Left renal cortex interstitium (tissue), 4 donors: ENCODE measurements around the gene TECPR2. TPM values are rescaled to one million over a fixed set of nuclear protein-coding genes. Genes with fewer than 3 reads are reported as not detected.
"Not testable (repeated sequence)": the region's sequence is repeated elsewhere in the genome, so short reads cannot be mapped to it uniquely, and the experiment has no call there.

Source experiments
- DNase-seq, 4 donors: peaks; one replicate each; pipeline ENCODE4 v3.0.0-alpha.2; 2013; ENCODE audit warnings: low read depth in 4 of 4, low spot score in 2 of 4, missing footprints in 1 of 4
- polyA plus RNA-seq, 4 donors: library from polyadenylated mRNA; unstranded; fragments of 120-200 nt; gene quantifications; one replicate each; pipeline ENCODE4 v1.2.1, GENCODE V29; 2013; ENCODE audit not compliant: insufficient read length in 4 of 4

The TECPR2 gene
- polyA plus RNA-seq, 4 donors: 14.8 to 20.9 (median 18.0) TPM

DNA sequence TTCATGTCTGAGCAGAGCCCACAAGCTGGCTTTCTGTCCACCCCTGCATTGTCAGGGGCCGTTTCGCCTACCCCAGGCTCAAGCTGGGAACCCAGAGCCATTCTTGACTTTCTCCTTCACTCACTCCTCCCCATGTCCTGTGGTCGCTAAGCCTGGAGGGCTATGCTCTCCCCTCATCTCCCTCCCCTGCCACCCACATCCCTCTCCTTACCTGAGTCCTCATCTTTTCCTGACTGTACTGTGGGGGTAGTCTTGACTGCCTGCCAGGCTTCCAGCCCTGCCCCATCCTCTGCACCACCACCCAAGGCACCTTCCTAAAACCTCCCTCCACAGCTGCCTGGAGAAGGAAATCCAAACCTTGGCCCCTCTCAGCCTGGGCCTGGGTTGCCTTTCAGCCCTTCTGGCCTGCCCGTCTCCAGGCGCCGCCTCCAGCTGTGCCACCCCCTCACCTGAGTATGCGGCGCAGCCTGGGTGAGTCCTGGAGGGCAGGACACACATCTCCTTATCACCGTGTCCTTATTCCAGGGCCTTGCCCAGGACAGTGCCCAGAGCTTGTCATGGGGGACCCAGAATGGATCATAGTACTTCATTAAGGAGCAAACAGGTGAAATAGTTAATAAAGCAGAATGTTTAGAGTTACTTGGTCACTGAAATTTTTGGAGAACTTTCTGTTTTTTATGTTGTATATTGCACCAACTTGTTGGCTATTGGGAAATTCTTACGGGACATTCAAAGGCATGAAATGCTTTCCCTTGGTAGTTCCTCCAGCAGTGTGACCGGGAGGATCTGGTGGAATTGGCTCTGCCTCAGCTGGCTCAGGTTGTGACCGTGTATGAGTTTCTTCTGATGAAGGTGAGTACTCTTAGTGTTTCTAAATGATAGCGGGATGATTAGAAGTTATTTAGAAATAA, 28.7 kb upstream of the TECPR2 start:
- DNase-seq: no peak

DNA sequence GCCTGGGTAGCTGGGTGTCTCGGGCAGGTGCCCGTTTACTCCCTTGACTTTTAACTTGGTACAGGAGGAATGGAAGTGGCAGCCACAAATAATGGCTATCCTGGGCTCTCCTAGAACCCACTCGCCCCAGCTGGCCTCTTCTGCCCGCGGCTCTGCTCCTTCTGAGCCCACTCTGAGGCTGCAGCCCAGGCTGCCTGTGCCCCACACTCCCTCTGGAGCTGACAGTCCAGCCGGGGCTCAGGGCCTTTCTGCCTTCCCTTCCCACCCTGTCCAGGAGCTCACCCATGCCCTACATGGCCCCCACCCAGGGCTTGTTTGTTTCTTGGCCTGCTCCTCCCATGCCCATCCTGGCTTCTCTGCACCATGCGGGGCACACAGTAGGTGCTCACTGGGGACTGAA, 27.6 kb upstream of the TECPR2 start:
- no peak for DNase-seq

DNA sequence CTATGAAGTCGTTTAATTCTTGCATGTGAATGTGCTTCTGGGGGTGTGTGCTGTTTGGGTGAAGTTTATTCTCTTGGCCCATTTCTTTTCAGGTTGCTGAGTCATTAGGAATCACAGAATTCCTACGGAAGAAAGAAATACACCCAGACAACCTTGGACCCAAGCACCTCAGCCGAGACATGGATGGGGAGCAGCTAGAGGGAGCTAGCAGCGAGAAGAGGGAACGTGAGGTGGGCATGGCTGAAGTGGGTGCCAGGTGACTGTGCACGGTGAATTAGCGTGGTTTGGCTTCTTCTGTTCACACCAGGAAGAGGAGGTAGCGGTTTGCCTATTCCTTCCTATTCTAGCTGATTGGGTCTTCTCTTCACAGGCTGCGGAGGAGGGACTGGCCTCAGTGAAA, 24.0 kb upstream of the TECPR2 start:
- no peak for DNase-seq

DNA sequence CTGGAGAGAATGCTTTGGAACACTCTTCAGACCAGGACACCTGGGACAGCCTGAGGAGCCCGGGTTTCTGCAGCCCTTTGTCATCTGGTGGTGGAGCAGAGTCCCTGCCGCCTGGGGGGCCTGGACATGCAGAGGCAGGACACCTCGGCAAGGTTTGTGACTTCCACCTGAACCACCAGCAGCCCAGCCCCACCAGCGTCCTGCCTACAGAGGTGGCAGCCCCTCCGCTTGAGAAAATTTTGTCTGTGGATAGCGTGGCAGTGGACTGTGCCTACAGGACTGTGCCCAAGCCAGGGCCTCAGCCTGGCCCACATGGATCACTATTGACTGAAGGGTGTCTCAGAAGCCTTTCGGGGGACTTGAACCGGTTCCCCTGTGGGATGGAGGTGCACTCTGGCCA, 21.2 kb upstream of the TECPR2 start:
- no peak for DNase-seq

DNA sequence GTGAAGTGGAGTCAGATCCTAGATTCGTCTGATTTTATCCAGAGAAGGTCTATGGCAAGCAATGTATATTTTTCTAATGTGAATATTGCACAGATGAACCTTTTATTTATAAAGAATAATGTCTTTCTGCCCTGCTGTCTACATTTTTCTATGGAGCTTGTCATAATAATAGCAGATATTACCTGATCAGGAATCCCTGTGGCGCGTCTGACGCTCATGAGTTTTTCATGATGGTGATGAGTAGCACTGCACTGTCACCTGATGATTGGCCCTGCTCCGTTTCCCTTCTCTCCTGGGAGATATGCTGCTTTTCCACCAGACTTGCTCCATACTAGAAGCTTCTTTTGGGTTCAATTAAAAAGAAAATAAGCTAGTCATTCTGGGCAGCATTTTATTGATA, 20.5 kb upstream of the TECPR2 start:
- DNase-seq: no peak

DNA sequence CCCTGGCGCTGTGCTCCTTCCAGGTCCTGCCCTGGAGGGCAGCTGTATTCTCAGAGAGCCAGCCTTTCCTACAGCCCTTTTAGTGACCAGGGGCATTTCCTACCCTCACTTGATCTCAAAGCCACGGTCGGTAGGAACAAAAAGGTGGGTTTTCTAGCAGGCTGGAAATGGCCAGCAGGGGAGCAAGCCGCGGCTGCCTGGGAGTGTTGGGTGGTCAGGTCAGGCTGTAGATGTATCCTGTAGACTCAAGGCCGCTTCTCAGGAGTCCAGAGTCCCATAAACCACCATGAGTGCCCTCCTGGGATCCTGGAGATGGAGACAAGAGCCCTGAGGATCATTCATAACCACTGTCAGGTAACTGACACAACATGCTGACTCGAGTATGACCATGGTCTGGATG, 18.7 kb upstream of the TECPR2 start:
- no peak for DNase-seq

DNA sequence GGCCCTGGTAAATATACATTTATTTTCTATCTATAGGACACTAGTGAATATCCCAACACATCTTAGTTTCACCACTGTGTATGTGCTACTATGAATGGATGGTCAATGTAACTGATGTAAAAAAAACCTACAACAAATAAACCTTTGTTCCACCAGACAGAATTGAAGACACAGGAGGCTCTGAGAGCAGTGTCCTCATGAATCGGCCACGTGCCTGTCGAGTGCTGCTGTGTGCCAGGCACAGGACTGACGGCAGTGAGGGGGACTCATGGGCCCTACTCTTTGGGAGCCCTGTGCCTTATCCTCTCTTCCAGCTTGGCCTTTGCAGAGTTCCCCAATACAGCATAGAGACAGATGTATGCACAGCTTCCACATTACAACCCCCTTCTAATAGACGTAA, 18.3 kb upstream of the TECPR2 start:
- DNase-seq: no peak

DNA sequence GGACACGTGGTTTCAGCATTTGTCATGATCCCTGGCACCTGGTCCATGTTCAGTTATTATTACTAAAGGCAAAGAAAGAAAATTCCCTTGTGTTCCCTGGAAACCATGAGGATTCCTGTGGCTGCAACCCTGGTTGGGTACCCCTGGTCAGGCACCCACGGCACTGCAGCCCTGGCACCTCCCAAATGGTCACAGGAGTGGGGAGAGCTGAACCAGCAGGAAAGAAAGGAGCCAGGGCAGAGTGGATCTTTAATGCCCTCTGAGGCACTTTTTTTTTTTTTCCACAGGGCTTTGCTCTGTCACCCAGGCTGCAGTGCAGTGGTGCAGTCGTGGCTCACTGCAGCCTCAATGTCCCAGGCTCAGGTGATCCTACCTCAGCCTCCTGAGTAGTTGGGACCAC, 17.5 kb upstream of the TECPR2 start:
- DNase-seq: no peak

DNA sequence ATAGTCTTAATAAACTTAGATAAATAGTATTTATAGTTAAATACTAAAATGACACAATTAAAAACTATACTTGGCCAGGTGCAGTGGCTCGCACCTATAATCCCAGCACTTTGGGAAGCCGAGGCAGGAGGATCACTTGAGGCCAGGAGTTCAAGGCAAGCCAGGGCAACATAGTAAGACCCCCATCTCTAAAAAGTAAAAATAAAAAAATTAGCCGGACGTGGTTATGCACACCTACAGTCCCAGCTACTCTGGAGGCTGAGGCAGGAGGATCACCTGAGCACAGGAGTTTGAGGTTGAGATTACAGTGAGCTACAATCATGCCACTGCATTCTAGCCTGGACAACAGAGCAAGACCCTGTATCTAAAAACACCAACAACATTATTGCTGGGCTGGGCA, 16.1 kb upstream of the TECPR2 start:
- DNase-seq: no peak

DNA sequence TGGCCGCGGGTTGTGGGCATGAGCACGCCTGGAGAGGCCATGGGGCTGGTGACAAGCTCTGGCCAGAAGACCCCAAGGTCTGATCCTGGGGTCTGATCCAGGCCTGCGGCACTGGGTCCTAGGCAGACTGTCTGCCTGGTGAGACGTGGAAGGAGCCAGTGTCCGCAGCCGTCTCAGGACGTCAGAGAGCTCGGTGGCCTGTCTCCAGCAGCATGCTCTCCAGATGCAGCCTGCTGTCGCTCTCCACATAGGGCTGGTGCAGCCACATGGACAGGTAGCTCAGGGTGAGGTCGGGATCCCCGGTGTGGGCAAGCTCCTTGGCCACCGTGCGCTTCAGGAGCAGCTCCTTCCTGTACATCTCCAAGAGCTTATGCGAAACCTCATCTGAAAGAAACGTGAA, 14.4 kb upstream of the TECPR2 start:
- DNase-seq: no peak

DNA sequence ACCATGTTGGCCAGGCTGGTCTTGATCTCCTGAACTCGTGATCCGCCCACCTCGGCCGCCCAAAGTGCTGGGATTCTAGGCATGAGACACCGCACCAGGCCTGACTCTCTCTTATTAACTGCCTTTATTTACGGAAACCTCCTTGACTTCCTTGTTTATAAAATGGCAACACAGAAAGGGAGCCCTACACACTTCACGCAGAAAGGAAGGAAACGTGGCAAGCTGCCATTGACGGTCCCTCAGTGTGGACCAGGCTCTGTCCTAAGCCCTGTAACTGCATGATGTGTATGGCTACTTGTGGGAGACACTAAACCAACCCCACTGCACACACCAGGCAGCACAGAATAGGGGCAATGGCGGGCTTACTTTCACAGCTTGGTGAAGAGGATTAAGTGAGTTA, 11.7 kb upstream of the TECPR2 start:
- DNase-seq: no peak

DNA sequence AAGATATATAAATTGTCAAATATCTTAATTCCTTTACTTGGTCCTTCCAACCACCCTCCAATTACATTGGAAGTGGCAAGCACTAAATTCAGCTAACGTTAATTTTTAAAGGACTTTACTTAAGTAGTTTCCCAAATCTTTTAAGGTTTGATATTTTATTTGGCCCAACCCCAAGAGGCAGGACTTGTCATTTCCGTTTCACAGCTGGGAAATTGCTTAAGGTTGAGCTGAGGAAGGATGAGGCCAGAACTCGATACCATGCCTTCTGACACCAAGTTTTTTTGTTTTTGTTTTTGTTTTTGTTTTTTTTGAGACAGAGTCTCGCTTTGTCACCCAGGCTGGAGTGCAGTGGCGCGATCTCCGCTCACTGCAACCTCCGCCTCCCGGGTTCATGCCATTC, 11.1 kb upstream of the TECPR2 start:
- DNase-seq: not testable (repeated sequence)

DNA sequence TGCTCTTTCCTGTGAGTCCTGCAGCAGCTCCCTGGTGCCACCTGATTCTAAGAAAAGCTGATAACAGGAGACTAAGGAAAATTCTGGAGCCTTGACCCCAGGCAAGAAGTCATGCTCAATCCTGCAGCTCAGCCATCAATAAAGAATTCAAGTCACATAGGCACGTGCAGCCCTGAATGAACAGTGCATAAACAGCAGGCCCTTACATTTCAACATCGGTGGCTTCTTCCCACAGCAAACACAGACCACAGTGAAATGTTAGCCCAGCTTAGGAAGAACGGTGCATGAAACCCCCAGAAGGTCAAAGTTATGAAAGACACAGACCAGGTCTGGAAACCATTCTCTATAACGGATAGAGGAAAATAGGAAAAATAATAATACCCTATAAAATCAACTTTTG, 10.5 kb upstream of the TECPR2 start:
- no peak for DNase-seq

DNA sequence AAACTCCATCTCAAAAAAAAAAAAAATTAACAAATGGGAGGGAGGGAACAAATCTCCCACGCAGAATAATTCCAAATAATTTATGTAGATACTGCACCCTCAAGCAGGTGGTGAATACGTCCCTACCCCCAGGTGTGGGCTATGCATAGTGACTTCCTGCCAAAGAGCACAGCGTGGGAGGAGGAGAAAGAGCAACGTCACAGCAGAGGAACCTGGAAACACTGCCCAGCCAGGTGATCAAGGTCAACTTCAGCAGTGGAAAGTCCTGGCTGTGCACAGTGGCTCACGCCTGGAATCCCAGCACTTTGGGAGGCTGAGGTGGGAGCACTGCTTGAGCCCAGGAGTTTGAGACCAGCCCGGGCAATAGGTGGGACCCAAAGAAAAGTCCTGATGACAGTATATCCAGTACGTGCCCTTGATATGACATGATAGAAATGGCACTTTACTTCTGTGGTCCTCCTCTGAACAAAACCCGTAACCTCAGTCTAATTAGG, 9.6 kb upstream of the TECPR2 start:
- DNase-seq: no peak

DNA sequence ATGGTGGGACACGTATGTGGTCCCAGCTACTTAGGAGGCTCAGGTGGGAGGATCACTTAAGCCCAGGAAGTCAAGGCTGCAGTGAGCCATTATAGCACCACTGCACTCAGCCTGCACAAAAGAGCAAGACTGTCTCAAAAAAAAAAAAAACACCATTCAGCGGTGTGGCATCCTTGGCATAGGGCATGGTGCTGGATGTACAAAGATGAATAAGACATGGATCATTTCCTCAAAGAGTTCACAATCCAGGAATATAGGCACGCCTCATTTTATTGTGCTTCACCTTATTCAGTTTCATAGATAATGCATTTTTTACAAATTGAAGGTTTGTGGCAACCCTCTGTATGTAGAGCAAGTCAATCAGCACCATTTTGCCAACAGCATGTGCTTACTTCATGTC, 6.5 kb upstream of the TECPR2 start:
- no peak for DNase-seq

DNA sequence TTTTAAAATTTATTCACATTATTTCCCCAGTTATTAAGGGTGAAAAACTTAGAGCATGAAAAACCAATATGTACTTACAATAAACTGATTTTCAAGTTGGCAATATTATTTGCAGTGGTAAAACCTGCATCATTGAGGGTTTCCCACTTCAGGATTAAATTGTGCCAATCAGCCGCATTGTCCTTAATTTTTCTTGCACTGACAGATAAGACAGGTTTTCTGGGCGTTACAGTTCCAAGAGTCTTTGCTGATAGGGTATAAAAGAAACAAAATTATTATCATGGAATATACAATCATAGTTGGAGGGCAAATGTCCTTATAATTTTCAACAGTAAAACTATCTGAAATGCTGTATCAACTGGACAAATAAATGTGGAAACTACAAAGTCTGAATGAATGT, 3.4 kb upstream of the TECPR2 start:
- no peak for DNase-seq

DNA sequence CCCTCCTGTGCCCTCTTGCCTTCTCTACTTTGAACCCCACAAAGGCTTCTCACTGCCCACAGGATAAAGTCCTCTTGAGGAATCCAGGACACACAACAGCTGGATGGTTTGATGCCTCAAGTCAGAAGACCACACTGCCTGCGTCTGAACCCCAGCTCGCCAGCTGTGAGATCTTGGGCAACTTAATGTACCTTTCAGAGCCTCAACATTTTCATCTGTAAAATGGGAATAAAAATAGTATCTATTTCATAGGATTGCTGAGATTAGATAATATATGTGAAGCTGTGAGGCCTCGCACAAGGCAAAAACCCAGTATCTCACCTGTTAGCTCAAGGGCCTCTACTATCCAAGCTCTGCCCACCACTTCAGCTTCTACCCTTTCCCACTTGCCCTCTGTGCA, 2.4 kb upstream of the TECPR2 start:
- DNase-seq: no peak

DNA sequence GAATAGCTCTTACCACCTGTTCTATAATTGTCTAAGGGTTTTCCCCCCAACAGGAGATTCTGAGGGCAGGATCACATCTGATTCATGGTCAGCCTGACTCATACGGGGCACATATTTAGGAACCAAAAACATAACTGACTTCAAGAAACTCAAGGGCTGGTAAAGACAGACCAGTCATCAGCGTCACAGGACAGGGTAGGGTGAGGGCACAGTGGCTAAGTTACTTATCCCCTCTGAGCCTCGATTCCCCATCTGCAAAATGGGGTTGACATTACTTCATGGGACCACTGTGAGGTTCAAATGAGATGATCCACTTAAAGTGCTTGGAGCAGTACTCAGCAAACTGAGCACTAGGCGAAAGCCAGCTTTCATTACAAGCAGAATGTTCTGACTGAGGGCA, 657 bp upstream of the TECPR2 start:
- DNase-seq: peak in 1 of 4 donors; percentile 3

DNA sequence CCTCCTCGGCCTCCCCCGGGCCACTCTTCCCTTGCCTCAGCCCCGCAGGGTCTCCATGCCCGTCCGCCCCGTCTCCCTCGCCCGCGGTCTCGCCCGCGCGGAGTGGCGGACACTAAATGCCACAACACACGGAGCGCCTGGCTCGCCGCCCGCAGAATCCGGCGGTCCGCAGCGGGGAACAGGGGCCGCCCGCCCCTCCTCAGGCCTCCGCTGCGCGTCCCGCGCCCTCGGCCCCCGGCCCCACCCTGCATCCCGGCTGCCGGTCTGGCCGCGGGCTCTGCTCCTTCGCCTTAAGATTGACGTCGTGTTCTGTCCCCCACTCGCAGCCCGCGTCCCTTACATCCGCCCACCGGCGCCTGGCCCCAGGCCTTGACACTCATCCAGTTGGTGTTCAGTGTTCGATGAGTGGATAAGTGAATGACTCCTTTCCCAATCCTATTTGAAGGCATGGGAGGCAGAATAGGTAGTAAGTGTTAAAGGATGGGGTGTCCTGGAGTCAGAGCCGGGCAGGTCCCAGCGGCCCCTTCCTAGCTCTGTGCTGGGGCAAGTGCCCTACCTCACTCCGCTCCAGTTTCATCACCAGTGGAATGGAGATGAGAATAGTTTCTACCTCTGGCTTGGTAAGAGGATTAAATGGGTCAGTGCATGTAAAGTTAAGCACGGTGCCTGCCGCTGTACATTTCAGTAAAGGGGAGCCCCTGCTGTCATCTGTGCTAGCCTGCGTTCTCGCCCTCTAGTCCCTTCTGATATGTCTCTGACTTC, 622 bp downstream of the TECPR2 start:
- DNase-seq: peak in 3 of 4 donors; percentile 1 to 13 (median 4)

DNA sequence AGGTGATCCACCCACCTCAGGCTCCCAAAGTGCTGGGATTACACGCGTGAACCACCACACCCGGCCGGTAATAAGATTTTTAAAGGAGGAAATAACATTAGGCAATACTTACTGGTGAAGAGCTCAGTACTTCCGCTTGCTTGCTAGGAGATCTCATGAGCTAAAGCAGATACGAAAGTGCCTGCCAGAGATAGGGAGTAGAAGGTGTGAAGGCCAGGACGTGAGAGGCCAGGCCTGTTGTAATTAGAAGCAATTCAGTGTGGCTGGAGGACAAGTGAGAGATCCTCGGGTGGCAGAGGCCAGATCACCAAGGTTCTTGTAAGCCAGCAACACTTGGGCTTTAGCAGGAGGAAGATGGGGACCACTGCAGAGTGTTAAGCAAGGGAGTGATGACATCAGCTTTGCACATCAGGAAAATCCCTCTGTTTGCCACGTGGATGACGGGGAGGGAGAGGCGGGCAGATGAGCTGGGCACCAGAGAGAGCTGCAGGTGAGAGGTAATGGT, 7.6 kb downstream of the TECPR2 start:
- no peak for DNase-seq

DNA sequence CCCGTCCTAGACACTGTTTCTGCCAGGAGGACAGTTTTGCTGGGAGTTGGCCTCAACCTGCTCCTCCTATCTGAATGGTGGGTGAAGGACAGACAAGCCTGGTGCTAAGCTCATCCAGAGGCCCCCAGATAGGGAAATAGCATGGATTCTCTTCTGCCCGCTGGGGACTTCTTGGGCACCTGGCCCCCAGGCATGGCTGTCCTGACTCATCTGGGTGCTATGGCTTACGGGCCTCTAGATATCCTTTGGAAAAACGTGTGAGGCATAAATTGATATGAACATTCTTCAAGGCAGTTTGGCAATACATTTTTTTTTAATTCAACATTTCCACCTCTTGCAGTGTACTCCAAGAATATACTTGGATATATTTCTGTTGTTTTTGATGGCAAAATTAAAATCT, 8.6 kb downstream of the TECPR2 start:
- DNase-seq: no peak

DNA sequence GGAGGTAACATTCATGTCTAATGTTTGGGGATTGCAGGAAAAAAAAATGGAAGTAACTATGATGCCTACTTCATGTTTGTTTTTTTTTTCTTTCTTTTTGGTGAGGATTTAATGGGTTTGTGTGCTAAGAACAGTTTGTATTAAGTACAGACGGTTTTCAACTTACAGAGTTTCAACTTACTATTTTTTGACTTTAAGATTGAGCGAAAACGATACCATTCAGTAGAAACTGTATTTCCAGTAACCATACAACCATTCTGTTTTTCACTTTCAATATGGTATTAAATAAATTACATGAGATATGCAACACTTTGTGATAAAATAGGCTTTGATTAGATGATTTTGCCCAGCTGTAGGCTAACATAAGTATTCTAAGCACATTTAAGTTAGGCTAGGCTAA, 10.4 kb downstream of the TECPR2 start:
- DNase-seq: no peak
